ENCODE measurements around the gene PPIL6. TPM values are rescaled to one million over a fixed set of nuclear protein-coding genes. Genes with fewer than 3 reads are reported as not detected.

The PPIL6 gene
- total RNA-seq, 4 donors from 2014 or later, result 0.64 to 4.0 (median 1.9) TPM; not detected in 1

GRCh38 chr6:109362102-109362884, 78.1 kb downstream of the PPIL6 start:
- in situ Hi-C loops (cut with MboI; ENCODE audit: low pct_ligation_motif_present in 1 of 4, low pct_unique_long_range_greater_than_20kb in 1 of 4, low sequenced_read_pairs in 3 of 4), result no loop called here
- DNase-seq, result no peak
- Histone ChIP-seq H3K4me3 (no peak overlapping the region), H3K27me3 (no peaks in the 10 kb centered on the region), H3K4me1 (no peaks in the 10 kb centered on the region), H3K36me3 (peaks cover 0 to 43% (median 18%) of the 10 kb centered on the region in 4 donors), H3K27ac (no peak overlapping the region), H3K9me3 (no peaks in the 10 kb centered on the region)
- no peak for TF ChIP-seq POLR2AphosphoS5 (IDR thresholded peaks at IDR 0.05)
- TF ChIP-seq POLR2A (IDR thresholded peaks at IDR 0.05), result no peak
- TF ChIP-seq CTCF (IDR thresholded peaks at IDR 0.05), result no peak
- intact Hi-C loops (cut with DNase I; ENCODE audit: low total_unique reads), result no loop called here
- 98 to 100% methylated on average over 2 to 7 of the region's 7 CpGs for WGBS, 2 donors (ENCODE audit: low coverage in 1 of 2)

- peaks cover 0 to 36% (median 12%) of the 10 kb centered on the region in 4 donors for H3K36me3 ChIP-seq
- no peak overlapping the region for H3K27ac ChIP-seq
- TF ChIP-seq POLR2AphosphoS5 (IDR thresholded peaks at IDR 0.05) (no peak), CTCF (IDR thresholded peaks at IDR 0.05) (no peak), EP300 (IDR thresholded peaks at IDR 0.05; ENCODE audit: low read depth) (no peak)
- H3K4me3 ChIP-seq, result no peak overlapping the region
- no peak for DNase-seq
- no peaks in the 10 kb centered on the region for H3K27me3 ChIP-seq
- intact Hi-C loops (cut with DNase I; ENCODE audit: low total_unique reads) (no loop called here), in situ Hi-C loops (cut with MboI; ENCODE audit: low pct_ligation_motif_present in 1 of 4, low pct_unique_long_range_greater_than_20kb in 1 of 4, low sequenced_read_pairs in 3 of 4) (no loop called here)
- no peaks in the 10 kb centered on the region for H3K9me3 ChIP-seq
- no peaks in the 10 kb centered on the region for H3K4me1 ChIP-seq
These were observed 79.6 kb downstream of the PPIL6 start for GRCh38 chr6:109360791-109361190.

- in situ Hi-C loops (cut with MboI; ENCODE audit: low pct_ligation_motif_present in 1 of 4, low pct_unique_long_range_greater_than_20kb in 1 of 4, low sequenced_read_pairs in 3 of 4), result no loop called here
- no peak for TF ChIP-seq EP300 (IDR thresholded peaks at IDR 0.05; ENCODE audit: low read depth)
- no peak for TF ChIP-seq CTCF (IDR thresholded peaks at IDR 0.05)
- no peak for TF ChIP-seq POLR2A (IDR thresholded peaks at IDR 0.05)
- no peak for TF ChIP-seq POLR2AphosphoS5 (IDR thresholded peaks at IDR 0.05)
These were observed 80.1 kb downstream of the PPIL6 start for GRCh38 chr6:109360281-109360680.

GRCh38 chr6:109359248-109359647, 81.2 kb downstream of the PPIL6 start:
- Histone ChIP-seq H3K36me3 (peaks cover 0 to 42% (median 6%) of the 10 kb centered on the region in 4 donors), H3K27me3 (no peaks in the 10 kb centered on the region), H3K9me3 (no peaks in the 10 kb centered on the region), H3K27ac (no peak overlapping the region), H3K4me1 (no peaks in the 10 kb centered on the region), H3K4me3 (no peak overlapping the region)
- in situ Hi-C loops (cut with MboI; ENCODE audit: low pct_ligation_motif_present in 1 of 4, low pct_unique_long_range_greater_than_20kb in 1 of 4, low sequenced_read_pairs in 3 of 4), result no loop called here
- intact Hi-C loops (cut with DNase I; ENCODE audit: low total_unique reads), result no loop called here
- TF ChIP-seq POLR2A (IDR thresholded peaks at IDR 0.05), result no peak
- no peak for TF ChIP-seq EP300 (IDR thresholded peaks at IDR 0.05; ENCODE audit: low read depth)
- no peak for TF ChIP-seq CTCF (IDR thresholded peaks at IDR 0.05)
- no peak for TF ChIP-seq POLR2AphosphoS5 (IDR thresholded peaks at IDR 0.05)
- 96% methylated on average over 2 of the region's 2 CpGs; no CpG with 5 or more reads in 1 of the 2 donors for WGBS, 2 donors (ENCODE audit: low coverage in 1 of 2)
- no peak for DNase-seq

More at GRCh38 chr6:109360281-109360680, 80.1 kb downstream of the PPIL6 start:
- intact Hi-C loops (cut with DNase I; ENCODE audit: low total_unique reads), result no loop called here
- DNase-seq, result no peak
- no peak overlapping the region for H3K4me3 ChIP-seq
- peaks cover 0 to 41% (median 9%) of the 10 kb centered on the region in 4 donors for H3K36me3 ChIP-seq
- no peaks in the 10 kb centered on the region for H3K9me3 ChIP-seq
- WGBS, 2 donors (ENCODE audit: low coverage in 1 of 2), result 92% methylated on average over 1 of the region's 1 CpG; no CpG with 5 or more reads in 1 of the 2 donors
- H3K4me1 ChIP-seq, result no peaks in the 10 kb centered on the region
- H3K27ac ChIP-seq, result no peak overlapping the region
- no peaks in the 10 kb centered on the region for H3K27me3 ChIP-seq

Measured in transverse colon (tissue), 4 donors.